ENCODE data around the gene CUX1.

DNA sequence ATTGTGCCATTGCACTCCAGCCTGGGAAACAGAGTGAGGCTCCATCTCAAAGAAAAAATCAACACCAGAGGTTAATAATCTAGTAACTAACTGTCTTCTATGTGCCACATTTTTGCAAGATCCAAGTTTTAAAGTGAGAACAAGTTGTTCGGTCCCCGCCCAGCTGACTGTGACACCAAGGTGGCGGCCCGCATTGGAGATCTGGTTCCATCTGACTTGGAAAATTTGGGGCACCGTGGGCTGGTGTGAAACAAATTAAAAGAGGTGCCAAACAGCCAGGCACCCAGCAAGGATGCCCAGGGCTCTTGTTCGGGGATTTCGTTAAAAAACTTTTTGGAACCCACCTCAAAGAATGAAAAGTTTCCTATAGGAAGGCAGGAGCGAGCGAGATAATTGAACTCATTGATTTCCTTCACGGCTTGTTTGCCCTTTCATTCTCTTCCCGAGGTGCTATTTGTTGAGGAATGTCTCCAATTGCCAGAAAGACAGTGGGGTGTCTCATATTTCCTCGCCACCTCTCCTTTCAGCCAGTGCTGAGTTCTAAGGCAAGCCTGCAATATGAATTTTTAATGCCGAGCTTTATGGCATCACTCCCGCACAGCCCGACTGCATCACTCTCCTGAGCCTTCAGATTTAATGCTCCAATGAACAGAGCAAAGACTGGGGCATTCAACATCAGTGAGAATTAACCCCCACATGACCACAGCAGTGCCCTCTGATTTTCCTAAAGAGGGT lies 312.4 kb downstream of the CUX1 start:
- no peak for TF ChIP-seq POLR2A (IDR thresholded peaks at IDR 0.05)
- TF ChIP-seq, protein P1, sequence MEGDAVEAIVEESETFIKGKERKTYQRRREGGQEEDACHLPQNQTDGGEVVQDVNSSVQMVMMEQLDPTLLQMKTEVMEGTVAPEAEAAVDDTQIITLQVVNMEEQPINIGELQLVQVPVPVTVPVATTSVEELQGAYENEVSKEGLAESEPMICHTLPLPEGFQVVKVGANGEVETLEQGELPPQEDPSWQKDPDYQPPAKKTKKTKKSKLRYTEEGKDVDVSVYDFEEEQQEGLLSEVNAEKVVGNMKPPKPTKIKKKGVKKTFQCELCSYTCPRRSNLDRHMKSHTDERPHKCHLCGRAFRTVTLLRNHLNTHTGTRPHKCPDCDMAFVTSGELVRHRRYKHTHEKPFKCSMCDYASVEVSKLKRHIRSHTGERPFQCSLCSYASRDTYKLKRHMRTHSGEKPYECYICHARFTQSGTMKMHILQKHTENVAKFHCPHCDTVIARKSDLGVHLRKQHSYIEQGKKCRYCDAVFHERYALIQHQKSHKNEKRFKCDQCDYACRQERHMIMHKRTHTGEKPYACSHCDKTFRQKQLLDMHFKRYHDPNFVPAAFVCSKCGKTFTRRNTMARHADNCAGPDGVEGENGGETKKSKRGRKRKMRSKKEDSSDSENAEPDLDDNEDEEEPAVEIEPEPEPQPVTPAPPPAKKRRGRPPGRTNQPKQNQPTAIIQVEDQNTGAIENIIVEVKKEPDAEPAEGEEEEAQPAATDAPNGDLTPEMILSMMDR (IDR thresholded peaks at IDR 0.05), result no peak

All from uterus (tissue), 2 donors.